Erythroblast (primary cell): ENCODE data around the gene TRAPPC2L.

Source experiments
- GATA1 ChIP-seq: IDR thresholded peaks from 2 replicates; pipeline ENCODE4 v1.6.1; 2011; ENCODE audit warnings: low read depth, mild to moderate bottlenecking, control low read depth, low read length, moderate library complexity
- POLR2A ChIP-seq: IDR thresholded peaks from 2 replicates; pipeline ENCODE4 v1.6.1; 2011; ENCODE audit warnings: mild to moderate bottlenecking, low read length

DNA sequence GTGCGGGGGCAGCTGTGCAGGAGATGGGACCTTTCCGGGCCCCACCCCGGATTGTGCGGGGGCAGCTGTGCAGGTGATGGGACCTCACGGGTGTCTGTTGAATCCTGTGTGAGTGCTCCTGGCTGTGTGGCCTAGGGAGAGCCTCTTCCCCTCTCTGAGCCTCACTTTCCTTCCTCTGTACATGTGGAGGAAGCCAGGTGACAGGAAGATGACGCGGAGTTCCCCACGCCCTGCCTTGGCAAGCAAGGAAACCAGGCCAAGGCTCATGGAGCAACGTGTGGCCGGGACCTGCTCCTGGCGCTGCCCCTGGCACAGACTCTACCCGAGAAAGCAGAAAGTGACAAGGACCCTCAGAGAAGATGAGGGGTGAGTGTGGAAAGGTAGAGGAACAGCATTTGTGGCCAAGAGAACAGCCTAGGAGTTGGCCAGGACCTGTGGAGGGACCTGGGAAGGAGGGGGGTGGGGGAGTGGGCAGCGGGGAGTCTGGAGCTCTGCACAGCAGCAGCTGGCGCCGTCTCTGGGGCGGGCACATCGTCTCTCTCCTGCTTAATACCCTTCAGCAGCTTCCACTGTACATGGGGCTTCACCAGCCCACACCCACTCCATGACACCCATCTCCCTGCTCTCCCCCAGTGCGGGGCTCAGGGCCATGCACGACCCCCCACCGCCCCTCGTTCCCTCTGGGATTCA is 47.9 kb downstream of the TRAPPC2L start:
- no peak for TF ChIP-seq POLR2A
- TF ChIP-seq GATA1, result no peak
